ENCODE results near the gene SOS2.

GRCh38 chr14:50231475-50232275 is at the start of gene SOS2:
- no peak for TF ChIP-seq CTCF (IDR thresholded peaks at IDR 0.05)
- TF ChIP-seq POLR2A (IDR thresholded peaks at IDR 0.05) = peak in 1 of 2 donors; percentile 70

All from lower leg skin (tissue), 3 donors.